D721Med (cell line): ENCODE measurements around the gene GALNT10.

ENCODE experiments used
- DNase-seq: peaks from one replicate; pipeline ENCODE4 v3.0.0; 2011; ENCODE audit warnings: low spot score; ENCODE audit not compliant: insufficient read length
- FAIRE-seq: peaks from 2 replicates; lab custom pipeline; 2011; peaks lifted over from hg19 to GRCh38; lab: Jason Lieb, UNC
- TF ChIP-seq, protein P1 (sequence below): IDR thresholded peaks from 2 replicates; pipeline ENCODE4 v1.5.1; 2012; ENCODE audit warnings: mild to moderate bottlenecking, control low read depth; ENCODE audit not compliant: insufficient read depth; ENCODE audit errors: missing control alignments

Gene GALNT10

DNA sequence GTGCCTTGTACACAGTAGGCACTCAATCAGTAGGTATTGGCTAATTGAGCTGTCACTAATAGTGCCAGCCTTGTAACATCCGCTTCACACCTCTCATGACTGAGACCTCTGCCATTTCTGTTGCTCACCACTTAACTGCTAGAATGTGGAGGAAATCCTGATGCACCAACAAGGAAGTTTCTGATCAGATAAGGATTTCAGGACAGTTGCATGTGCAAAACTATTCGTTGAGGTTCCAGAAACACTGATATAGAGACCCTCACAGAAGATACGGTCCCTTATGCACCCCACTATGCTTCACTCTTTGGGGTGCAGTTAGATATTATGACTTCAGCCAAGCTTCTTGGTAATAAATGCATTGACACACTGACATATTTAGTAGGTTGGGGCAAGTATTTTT lies 266.0 kb downstream of the GALNT10 start:
- no peak for FAIRE-seq
- TF ChIP-seq, protein P1, sequence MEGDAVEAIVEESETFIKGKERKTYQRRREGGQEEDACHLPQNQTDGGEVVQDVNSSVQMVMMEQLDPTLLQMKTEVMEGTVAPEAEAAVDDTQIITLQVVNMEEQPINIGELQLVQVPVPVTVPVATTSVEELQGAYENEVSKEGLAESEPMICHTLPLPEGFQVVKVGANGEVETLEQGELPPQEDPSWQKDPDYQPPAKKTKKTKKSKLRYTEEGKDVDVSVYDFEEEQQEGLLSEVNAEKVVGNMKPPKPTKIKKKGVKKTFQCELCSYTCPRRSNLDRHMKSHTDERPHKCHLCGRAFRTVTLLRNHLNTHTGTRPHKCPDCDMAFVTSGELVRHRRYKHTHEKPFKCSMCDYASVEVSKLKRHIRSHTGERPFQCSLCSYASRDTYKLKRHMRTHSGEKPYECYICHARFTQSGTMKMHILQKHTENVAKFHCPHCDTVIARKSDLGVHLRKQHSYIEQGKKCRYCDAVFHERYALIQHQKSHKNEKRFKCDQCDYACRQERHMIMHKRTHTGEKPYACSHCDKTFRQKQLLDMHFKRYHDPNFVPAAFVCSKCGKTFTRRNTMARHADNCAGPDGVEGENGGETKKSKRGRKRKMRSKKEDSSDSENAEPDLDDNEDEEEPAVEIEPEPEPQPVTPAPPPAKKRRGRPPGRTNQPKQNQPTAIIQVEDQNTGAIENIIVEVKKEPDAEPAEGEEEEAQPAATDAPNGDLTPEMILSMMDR = no peak
- no peak for DNase-seq

- TF ChIP-seq, protein P1 = no peak
- DNase-seq = no peak
- no peak for FAIRE-seq
These were observed 268.5 kb downstream of the GALNT10 start for GRCh38 chr5:154459015-154459414.

GRCh38 chr5:154460172-154460571 lies 269.6 kb downstream of the GALNT10 start:
- TF ChIP-seq, protein P1 = no peak
- DNase-seq (no peak), FAIRE-seq (no peak)

DNA sequence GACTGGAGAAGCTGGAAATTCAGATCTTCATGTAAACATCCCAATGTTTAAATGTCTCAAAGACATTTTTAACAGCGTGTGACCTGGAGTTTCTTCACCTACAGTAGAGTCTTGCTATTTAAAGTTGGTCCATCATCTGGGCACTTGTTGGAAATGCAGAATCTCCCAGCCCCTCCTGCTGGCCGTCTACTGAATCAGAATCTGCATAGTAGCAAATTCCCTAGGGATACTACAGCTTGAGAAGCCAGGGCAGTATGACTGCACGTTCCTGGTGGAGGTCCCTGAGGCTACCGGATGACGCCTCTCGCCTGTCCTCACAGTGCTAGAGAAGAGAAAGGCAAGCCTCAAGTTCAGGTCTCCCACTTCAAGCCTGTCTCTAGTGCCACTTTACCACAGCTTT lies 271.0 kb downstream of the GALNT10 start:
- TF ChIP-seq, protein P1 = peak; percentile 13
- DNase-seq (no peak), FAIRE-seq (no peak)

- FAIRE-seq (no peak), DNase-seq (no peak)
- TF ChIP-seq, protein P1 = no peak
These were observed 273.9 kb downstream of the GALNT10 start for GRCh38 chr5:154464438-154464837.

DNA sequence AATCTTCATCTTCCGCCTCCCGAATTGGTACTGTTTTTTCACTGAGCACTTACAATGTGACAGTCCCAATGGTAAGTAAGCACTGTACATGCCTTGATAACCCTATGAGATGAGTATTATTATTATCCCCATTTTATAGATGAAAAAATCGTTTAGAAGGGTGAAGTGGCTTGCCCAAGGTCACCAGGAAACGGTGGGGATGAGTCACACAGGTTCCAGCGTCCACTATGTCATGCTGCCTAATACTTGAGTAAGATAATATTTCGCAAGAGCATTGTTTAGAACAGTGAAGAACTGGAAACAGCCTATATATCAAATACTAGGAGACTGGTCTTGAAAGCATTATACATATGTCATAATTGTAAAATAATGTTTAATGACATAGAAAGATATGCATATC lies 274.6 kb downstream of the GALNT10 start:
- DNase-seq (no peak), FAIRE-seq (no peak)
- TF ChIP-seq, protein P1 = no peak

- DNase-seq (no peak), FAIRE-seq (no peak)
- TF ChIP-seq, protein P1 = no peak
These were observed 275.6 kb downstream of the GALNT10 start for GRCh38 chr5:154466147-154466546.
